HG02852 (cell line): Measurements from ENCODE around the gene EIF2AK3.
"Not testable (repeated sequence)": the region's sequence is repeated elsewhere in the genome, so short reads cannot be mapped to it uniquely, and the experiment has no call there.

Experiments
- ATAC-seq: cut with Tn5 transposase; IDR thresholded peaks from one replicate; pipeline ENCODE4 v1.9.1; 2021; ENCODE audit warnings: mild to moderate bottlenecking, moderate library complexity; ENCODE audit not compliant: unreplicated experiment

EIF2AK3 gene

GRCh38 chr2:88637464-88637863 lies 10.2 kb upstream of the EIF2AK3 start:
- no peak for ATAC-seq

GRCh38 chr2:88636026-88636425 lies 8.8 kb upstream of the EIF2AK3 start:
- no peak for ATAC-seq

GRCh38 chr2:88632569-88632968 lies 5.3 kb upstream of the EIF2AK3 start:
- no peak for ATAC-seq

- no peak for ATAC-seq
Measured at GRCh38 chr2:88628571-88628939, 1.3 kb upstream of the EIF2AK3 start.

GRCh38 chr2:88627856-88628570 lies 749 bp upstream of the EIF2AK3 start:
- ATAC-seq = peak; percentile 34

- ATAC-seq = peak; percentile 4
Measured at GRCh38 chr2:88626171-88627054, 851 bp downstream of the EIF2AK3 start.

- ATAC-seq = no peak
Measured at GRCh38 chr2:88624477-88624876, 2.8 kb downstream of the EIF2AK3 start.

GRCh38 chr2:88623831-88624465 lies 3.3 kb downstream of the EIF2AK3 start:
- not testable (repeated sequence) for ATAC-seq

- ATAC-seq = no peak
Measured at GRCh38 chr2:88622307-88622706, 5.0 kb downstream of the EIF2AK3 start.

GRCh38 chr2:88621432-88621831 lies 5.8 kb downstream of the EIF2AK3 start:
- ATAC-seq = no peak

GRCh38 chr2:88620015-88620414 lies 7.2 kb downstream of the EIF2AK3 start:
- no peak for ATAC-seq

GRCh38 chr2:88615822-88616221 lies 11.4 kb downstream of the EIF2AK3 start:
- ATAC-seq = peak; percentile 50

- peak; percentile 84 for ATAC-seq
Measured at GRCh38 chr2:88614497-88615157, 12.6 kb downstream of the EIF2AK3 start.

GRCh38 chr2:88613921-88614320 lies 13.3 kb downstream of the EIF2AK3 start:
- ATAC-seq = no peak

- no peak for ATAC-seq
Measured at GRCh38 chr2:88608184-88608583, 19.1 kb downstream of the EIF2AK3 start.

- no peak for ATAC-seq
Measured at GRCh38 chr2:88607416-88607815, 19.8 kb downstream of the EIF2AK3 start.

- ATAC-seq = peak; percentile 90
Measured at GRCh38 chr2:88606371-88607030, 20.8 kb downstream of the EIF2AK3 start.

GRCh38 chr2:88603146-88603545 lies 24.1 kb downstream of the EIF2AK3 start:
- ATAC-seq = no peak

- no peak for ATAC-seq
Measured at GRCh38 chr2:88602022-88602421, 25.2 kb downstream of the EIF2AK3 start.

GRCh38 chr2:88601286-88601685 lies 26.0 kb downstream of the EIF2AK3 start:
- no peak for ATAC-seq

- ATAC-seq = peak; percentile 99
Measured at GRCh38 chr2:88600038-88600465, 27.2 kb downstream of the EIF2AK3 start.
